H1 (cell line): ENCODE data around the gene UPK3BL2. TPM values are rescaled to one million over a fixed set of nuclear protein-coding genes. Genes with fewer than 3 reads are reported as not detected.
"Not testable (repeated sequence)": the region's sequence is repeated elsewhere in the genome, so short reads cannot be mapped to it uniquely, and the experiment has no call there.

Experiments used
- CTCF ChIA-PET: fragments of 300-600 bp; sonication (Branson Sonifier 250); formaldehyde crosslinking; loops from one replicate; lab custom pipeline; 2021; ENCODE audit not compliant: partially characterized antibody; lab: Charles Lee
- POLR2A ChIA-PET: fragments of 300-600 bp; sonication (Branson Sonifier 250); formaldehyde crosslinking; loops from one replicate; lab custom pipeline; 2021; ENCODE audit warnings: inconsistent platforms; ENCODE audit not compliant: partially characterized antibody; lab: Charles Lee
- DNase-seq, 2 experiments: peaks; one replicate each; pipeline versions ENCODE4 v3.0.0 to v3.0.0-alpha.2; 2010 to 2022; ENCODE audit warnings: low spot score in 2 of 2, low read depth in 1 of 2, mixed read lengths in 1 of 2
- FAIRE-seq: peaks from 2 replicates; lab custom pipeline; 2011; peaks lifted over from hg19 to GRCh38; lab: Jason Lieb, UNC
- H2AFZ ChIP-seq: 2 replicates; pipeline ENCODE4 v1.8.1; 2012; ENCODE audit warnings: low read length, inconsistent platforms
- H2AK5ac ChIP-seq: 2 replicates; pipeline ENCODE4 v1.6.1; 2013; ENCODE audit warnings: low read depth, low read length
- H2BK120ac ChIP-seq: replicated peaks from 2 replicates; pipeline ENCODE3; 2013; ENCODE audit warnings: low read depth, low read length, inconsistent platforms
- H2BK12ac ChIP-seq: 2 replicates; pipeline ENCODE4 v1.6.1; 2013; ENCODE audit warnings: low read depth, low read length
- H2BK15ac ChIP-seq: 2 replicates; pipeline ENCODE4 v1.6.1; 2013; ENCODE audit warnings: low read length
- H2BK20ac ChIP-seq: 2 replicates; pipeline ENCODE4 v1.6.1; 2013; ENCODE audit warnings: low read length
- H2BK5ac ChIP-seq: 2 replicates; pipeline ENCODE4 v1.6.1; 2013; ENCODE audit warnings: low read depth, low read length
- H3K14ac ChIP-seq: 2 replicates; pipeline ENCODE4 v1.6.1; 2013; ENCODE audit warnings: inconsistent platforms; ENCODE audit not compliant: insufficient read length
- H3K18ac ChIP-seq: 2 replicates; pipeline ENCODE4 v1.6.1; 2013; ENCODE audit warnings: low read length; ENCODE audit errors: extremely low read depth
- H3K23ac ChIP-seq: 2 replicates; pipeline ENCODE4 v1.6.1; 2013; ENCODE audit warnings: inconsistent platforms; ENCODE audit not compliant: insufficient read length
- H3K23me2 ChIP-seq: 2 replicates; pipeline ENCODE4 v1.6.1; 2013; ENCODE audit warnings: low read depth, low read length
- H3K27ac ChIP-seq: 2 replicates; pipeline ENCODE4 v1.6.1; 2011; ENCODE audit warnings: low read depth, low read length, inconsistent platforms
- H3K27me3 ChIP-seq, 4 experiments: replicated peaks in 1 of 4; 1 replicate in 1 of 4; 2 replicates in 3 of 4; pipeline versions ENCODE4 v1.6.1 to v1.8.1; 2011 to 2013; ENCODE audit warnings: low read length in 3 of 4, mild to moderate bottlenecking in 3 of 4, inconsistent platforms in 2 of 4, mixed read lengths in 2 of 4, moderate library complexity in 1 of 4; ENCODE audit not compliant: control insufficient read depth in 3 of 4, insufficient read depth in 3 of 4; ENCODE audit errors: extremely low read depth in 1 of 4
- H3K36me3 ChIP-seq, 4 experiments: 2 replicates each; pipeline versions ENCODE4 v1.6.1 to v1.8.1; 2011 to 2013; ENCODE audit warnings: mild to moderate bottlenecking in 4 of 4, low read length in 3 of 4, moderate library complexity in 2 of 4, control low read depth in 1 of 4, inconsistent platforms in 1 of 4; ENCODE audit not compliant: insufficient read depth in 4 of 4, control insufficient read depth in 2 of 4
- H3K4ac ChIP-seq: replicated peaks from 2 replicates; pipeline ENCODE3; 2013; ENCODE audit warnings: low read length, low read depth, mixed read lengths, inconsistent platforms; ENCODE audit not compliant: insufficient read length
- H3K4me1 ChIP-seq, 4 experiments: replicated peaks in 1 of 4; 1 replicate in 1 of 4; 2 replicates in 3 of 4; pipeline versions ENCODE4 v1.6.1 to v1.8.1; 2011 to 2013; ENCODE audit warnings: low read length in 3 of 4, inconsistent platforms in 2 of 4, mixed read lengths in 1 of 4; ENCODE audit not compliant: insufficient read depth in 4 of 4, control insufficient read depth in 3 of 4
- H3K4me2 ChIP-seq, 2 experiments: 2 replicates each; pipeline versions ENCODE4 v1.6.1 to v1.8.1; 2011 to 2013; ENCODE audit warnings: low read depth in 2 of 2, low read length in 2 of 2, control low read depth in 1 of 2, inconsistent platforms in 1 of 2, mild to moderate bottlenecking in 1 of 2; ENCODE audit not compliant: insufficient read depth in 1 of 2
- H3K4me3 ChIP-seq, 4 experiments: fragments of 200-600, 300-600 bp in 1 of 4; sonication (generic), shearing (Covaris generic), sonication (Bioruptor Twin) in 1 of 4; 2 replicates each; pipeline versions ENCODE4 v1.5.1 to v1.8.1; 2011 to 2016; ENCODE audit warnings: low read length in 4 of 4, low read depth in 3 of 4, control low read depth in 2 of 4, inconsistent platforms in 2 of 4, mild to moderate bottlenecking in 2 of 4, mixed read lengths in 1 of 4, moderate library complexity in 1 of 4; ENCODE audit not compliant: insufficient read depth in 2 of 4; ENCODE audit errors: extremely low read depth in 1 of 4
- H3K56ac ChIP-seq: replicated peaks from 2 replicates; pipeline ENCODE3; 2013; ENCODE audit warnings: low read depth, mild to moderate bottlenecking, mixed read lengths, low read length, inconsistent platforms; ENCODE audit not compliant: insufficient read length
- H3K79me1 ChIP-seq: 2 replicates; pipeline ENCODE4 v1.6.1; 2013; ENCODE audit warnings: low read depth, low read length, control low read depth
- H3K79me2 ChIP-seq, 2 experiments: 2 replicates each; pipeline versions ENCODE4 v1.6.1 to v1.8.1; 2012 to 2013; ENCODE audit warnings: low read length in 2 of 2, mild to moderate bottlenecking in 2 of 2, inconsistent platforms in 1 of 2; ENCODE audit not compliant: insufficient read depth in 2 of 2, control insufficient read depth in 1 of 2
- H3K9ac ChIP-seq, 4 experiments: replicated peaks in 1 of 4; 1 replicate in 1 of 4; 2 replicates in 3 of 4; pipeline versions ENCODE4 v1.6.1 to v1.8.1; 2011 to 2013; ENCODE audit warnings: low read depth in 3 of 4, low read length in 3 of 4, control low read depth in 2 of 4, mild to moderate bottlenecking in 2 of 4, moderate library complexity in 2 of 4, inconsistent platforms in 1 of 4; ENCODE audit errors: extremely low read depth in 1 of 4
- H3K9me3 ChIP-seq, 2 experiments: 2 replicates each; pipeline versions ENCODE4 v1.6.1 to v1.8.1; 2012 to 2013; ENCODE audit warnings: mild to moderate bottlenecking in 2 of 2, moderate library complexity in 2 of 2, control low read depth in 1 of 2, inconsistent platforms in 1 of 2, low read depth in 1 of 2, low read length in 1 of 2, mixed read lengths in 1 of 2; ENCODE audit not compliant: insufficient read depth in 2 of 2
- H4K20me1 ChIP-seq, 2 experiments: replicated peaks in 1 of 2; 2 replicates each; pipeline versions ENCODE3 to v1.8.1; 2011 to 2013; ENCODE audit warnings: inconsistent platforms in 2 of 2, low read length in 2 of 2, mild to moderate bottlenecking in 1 of 2; ENCODE audit not compliant: insufficient read depth in 2 of 2, control insufficient read depth in 1 of 2
- H4K5ac ChIP-seq: 2 replicates; pipeline ENCODE4 v1.6.1; 2013; ENCODE audit warnings: low read length, low read depth, mixed read lengths, inconsistent platforms; ENCODE audit not compliant: insufficient read length
- H4K8ac ChIP-seq: 2 replicates; pipeline ENCODE4 v1.8.0; 2013; ENCODE audit warnings: mild to moderate bottlenecking, moderate library complexity, low read length, inconsistent platforms; ENCODE audit not compliant: insufficient read depth; ENCODE audit errors: extremely low read depth
- H4K91ac ChIP-seq: replicated peaks from 2 replicates; pipeline ENCODE3; 2013; ENCODE audit warnings: low read length, mixed read lengths, inconsistent platforms; ENCODE audit not compliant: insufficient read length
- WGBS, 2 experiments: shearing (Covaris generic) in 1 of 2; methylation state at CpG; one replicate each; pipeline versions ENCODE4 v1.1.6 to v1.1.7; 2013 to 2015; ENCODE audit warnings: low lambda C conversion rate in 2 of 2, mixed read lengths in 2 of 2, inconsistent platforms in 1 of 2, low coverage in 1 of 2, missing lambda C conversion rate in 1 of 2; ENCODE audit not compliant: insufficient replicate concordance in 2 of 2, insufficient coverage in 1 of 2, insufficient read length in 1 of 2; ENCODE audit errors: extremely low coverage in 1 of 2, missing lambda C conversion rate in 1 of 2; 5-methylcytosine and 5-hydroxymethylcytosine counted together
- polyA plus RNA-seq, 7 experiments: library from polyadenylated mRNA; depleted of rRNA in 3 of 7; stranded (reverse) in 5 of 7; unstranded in 2 of 7; fragments of >200 nt in 5 of 7; fragments of 200-250 nt in 2 of 7; gene quantifications; 1 replicate in 5 of 7; 2 replicates in 1 of 7; 4 replicates in 1 of 7; pipeline versions ENCODE4 v1.2.1 to v1.2.3, GENCODE V29; 2011 to 2013; ENCODE audit warnings: missing spikeins in 2 of 7, mixed read lengths in 2 of 7
- total RNA-seq: library from RNA; stranded (reverse); fragmentation: NEBNext Ultra II Directional; extraction: Animal tissue kit (Norgen Biotek cat#: 25700); gene quantifications from 2 replicates; pipeline ENCODE4 v1.2.1, GENCODE V29; 2021

The UPK3BL2 gene
- total and polyA plus RNA-seq, 2 of the 8 experiments (the other 6 are each of a cell fraction or from before 2014, with no cell fraction given) = 12.4 to 22.6 TPM

- H2BK20ac ChIP-seq, H3K79me2 ChIP-seq, POLR2A ChIA-PET, H2BK120ac ChIP-seq, H3K23me2 ChIP-seq, H3K9ac ChIP-seq, DNase-seq, H3K36me3 ChIP-seq, H3K27me3 ChIP-seq, H3K79me1 ChIP-seq, H3K18ac ChIP-seq, H2BK12ac ChIP-seq, H3K4me1 ChIP-seq, H2AFZ ChIP-seq, H2BK5ac ChIP-seq, H2AK5ac ChIP-seq, H4K20me1 ChIP-seq, H4K91ac ChIP-seq, H3K56ac ChIP-seq, H3K4me3 ChIP-seq, CTCF ChIA-PET, H2BK15ac ChIP-seq, H3K14ac ChIP-seq, H3K4me2 ChIP-seq, H3K4ac ChIP-seq, H3K23ac ChIP-seq, H4K5ac ChIP-seq, H3K27ac ChIP-seq, H4K8ac ChIP-seq, H3K9me3 ChIP-seq, FAIRE-seq: not testable (repeated sequence)
- WGBS, 2 experiments = no CpG with 5 or more reads among the region's 5 CpGs
These were observed 40.0 kb upstream of the UPK3BL2 start for GRCh38 chr7:102583495-102583894.

- H4K20me1 ChIP-seq, H3K4me3 ChIP-seq, H3K14ac ChIP-seq, H3K27ac ChIP-seq, H2AFZ ChIP-seq, H3K79me2 ChIP-seq, H3K23ac ChIP-seq, H3K36me3 ChIP-seq, H3K23me2 ChIP-seq, H3K4me2 ChIP-seq, H3K9ac ChIP-seq, H3K56ac ChIP-seq, H2BK12ac ChIP-seq, CTCF ChIA-PET, FAIRE-seq, H2BK15ac ChIP-seq, H3K4me1 ChIP-seq, H2BK5ac ChIP-seq, H4K8ac ChIP-seq, DNase-seq, H2BK20ac ChIP-seq, H4K5ac ChIP-seq, POLR2A ChIA-PET, H3K79me1 ChIP-seq, H3K4ac ChIP-seq, H2BK120ac ChIP-seq, H3K9me3 ChIP-seq, H2AK5ac ChIP-seq, H3K18ac ChIP-seq, H4K91ac ChIP-seq, H3K27me3 ChIP-seq: not testable (repeated sequence)
- WGBS, 2 experiments = no CpG with 5 or more reads among the region's 5 CpGs
These were observed 38.2 kb upstream of the UPK3BL2 start for GRCh38 chr7:102581722-102582121.
